ENCODE measurements around the gene CPD. TPM values are rescaled to one million over a fixed set of nuclear protein-coding genes. Genes with fewer than 3 reads are reported as not detected.

Gene CPD
- total and polyA plus RNA-seq, 9 of the 15 experiments (the other 6 are each of a cell fraction or from before 2014, with no cell fraction given) = 4.5 to 24.4 (median 20.4) TPM

GRCh38 chr17:30363715-30364202 is 15.0 kb upstream of the CPD start (continued):
- no peak for TF ChIP-seq SREBF2 (CRISPR knock-in tag; IDR thresholded peaks at IDR 0.05)
- no peak for TF ChIP-seq E2F8 (IDR thresholded peaks at IDR 0.05; ENCODE audit: low read depth, partially characterized antibody)
- no peak for TF ChIP-seq ZNF232 (CRISPR knock-in tag; IDR thresholded peaks at IDR 0.05)
- no peak for TF ChIP-seq ATF6 (CRISPR knock-in tag; IDR thresholded peaks at IDR 0.05)
- TF ChIP-seq ZC3H11A (IDR thresholded peaks at IDR 0.05; ENCODE audit: low read depth, low read length) = no peak
- no peak for TF ChIP-seq FOXJ3 (CRISPR knock-in tag; IDR thresholded peaks at IDR 0.05)
- TF ChIP-seq HMBOX1 (IDR thresholded peaks at IDR 0.05) = peak; percentile 77
- no peak for TF ChIP-seq ZNF57 (CRISPR knock-in tag; IDR thresholded peaks at IDR 0.05)
- TF ChIP-seq PTTG1 (tag; IDR thresholded peaks at IDR 0.05; ENCODE audit: low read depth) = no peak
- peak; percentile 53; the same call in 1 of the 2 replicates for TF ChIP-seq SMARCE1 (IDR thresholded peaks at IDR 0.05)
- no peak for TF ChIP-seq MBD2 (IDR thresholded peaks at IDR 0.05; ENCODE audit: borderline replicate concordance, low read depth)
- TF ChIP-seq ZBTB33 (CRISPR knock-in tag; IDR thresholded peaks at IDR 0.05) = no peak
- no peak for TF ChIP-seq ZNF124 (CRISPR knock-in tag; IDR thresholded peaks at IDR 0.05)
- TF ChIP-seq MTA3 (IDR thresholded peaks at IDR 0.05; ENCODE audit: borderline replicate concordance) = no peak
- no peak for TF ChIP-seq ZNF134 (CRISPR knock-in tag; conservative IDR thresholded peaks at IDR 0.05)
- TF ChIP-seq KHSRP (IDR thresholded peaks at IDR 0.05) = no peak
- 0 out of 2 replicates have a peak, but pooled peaks have one; percentile 22 for TF ChIP-seq FOSL1 (tag; conservative IDR thresholded peaks at IDR 0.05)
- TF ChIP-seq RBM17 (IDR thresholded peaks at IDR 0.05; ENCODE audit: borderline replicate concordance, low read depth, low read length) = no peak
- no peak for TF ChIP-seq SNIP1 (IDR thresholded peaks at IDR 0.05; ENCODE audit: low read depth)
- TF ChIP-seq SPI1 (IDR thresholded peaks at IDR 0.05; ENCODE audit: borderline replicate concordance, low read depth, low read length) = peak; percentile 78
- no peak for TF ChIP-seq TGIF2 (CRISPR knock-in tag; IDR thresholded peaks at IDR 0.05)
- no peak for TF ChIP-seq EHMT2 (IDR thresholded peaks at IDR 0.05)
- TF ChIP-seq NFE2L1 (tag; IDR thresholded peaks at IDR 0.05; ENCODE audit: borderline replicate concordance, low read depth) = no peak
